Measurements from ENCODE around the gene SLC35B4. TPM values are rescaled to one million over a fixed set of nuclear protein-coding genes. Genes with fewer than 3 reads are reported as not detected.

SLC35B4 gene
- total RNA-seq, 1 experiment from 2014 or later, result 20.0 TPM

- H3K27ac ChIP-seq (ENCODE audit: low read depth, low read length, poor library complexity, severe bottlenecking), result no peak overlapping the region
- TF ChIP-seq CTCF (conservative IDR thresholded peaks at IDR 0.05; ENCODE audit: low read depth, low read length), result no peak
- TF ChIP-seq EZH2 (IDR thresholded peaks at IDR 0.05; ENCODE audit: borderline replicate concordance, low read depth, low read length, poor library complexity, severe bottlenecking), result no peak
- H3K9me3 ChIP-seq (ENCODE audit: low read depth, low read length, poor library complexity, severe bottlenecking), result no peaks in the 10 kb centered on the region
- peaks cover under 1% of the 10 kb centered on the region for H3K27me3 ChIP-seq (replicated peaks; ENCODE audit: insufficient read depth, low read depth, low read length, poor library complexity)
- peaks cover 3% of the 10 kb centered on the region for H3K4me1 ChIP-seq (ENCODE audit: insufficient read depth, low read length, poor library complexity, severe bottlenecking)
- H3K36me3 ChIP-seq (ENCODE audit: insufficient read depth, low read length, poor library complexity, severe bottlenecking), result no peaks in the 10 kb centered on the region
- POLR2A ChIA-PET (ENCODE audit: low non-redundant PET), result no interaction called here
- intact Hi-C loops (cut with micrococcal nuclease; ENCODE audit: unreplicated experiment), result no loop called here
- no TSS peak for BruUV-seq (replicated peaks)
- CTCF ChIA-PET, result no interaction called here
- DNase-seq (ENCODE audit: low spot score), result no peak
- H3K4me3 ChIP-seq (ENCODE audit: low read depth, low read length, poor library complexity, severe bottlenecking), result no peak overlapping the region
Observed at GRCh38 chr7:134289841-134290240, 26.9 kb downstream of the SLC35B4 start.

GRCh38 chr7:134289423-134289822, 27.3 kb downstream of the SLC35B4 start:
- no peak overlapping the region for H3K4me3 ChIP-seq (ENCODE audit: low read depth, low read length, poor library complexity, severe bottlenecking)
- TF ChIP-seq EZH2 (IDR thresholded peaks at IDR 0.05; ENCODE audit: borderline replicate concordance, low read depth, low read length, poor library complexity, severe bottlenecking) (no peak), CTCF (conservative IDR thresholded peaks at IDR 0.05; ENCODE audit: low read depth, low read length) (no peak)
- intact Hi-C loops (cut with micrococcal nuclease; ENCODE audit: unreplicated experiment), result no loop called here
- H3K27ac ChIP-seq (ENCODE audit: low read depth, low read length, poor library complexity, severe bottlenecking), result no peak overlapping the region
- H3K4me1 ChIP-seq (ENCODE audit: insufficient read depth, low read length, poor library complexity, severe bottlenecking), result peaks cover 3% of the 10 kb centered on the region
- no peaks in the 10 kb centered on the region for H3K36me3 ChIP-seq (ENCODE audit: insufficient read depth, low read length, poor library complexity, severe bottlenecking)
- peaks cover 5% of the 10 kb centered on the region for H3K27me3 ChIP-seq (replicated peaks; ENCODE audit: insufficient read depth, low read depth, low read length, poor library complexity)
- no peaks in the 10 kb centered on the region for H3K9me3 ChIP-seq (ENCODE audit: low read depth, low read length, poor library complexity, severe bottlenecking)
- CTCF ChIA-PET, result no interaction called here
- DNase-seq (ENCODE audit: low spot score), result no peak
- POLR2A ChIA-PET (ENCODE audit: low non-redundant PET), result no interaction called here
- BruUV-seq (replicated peaks), result no TSS peak

GRCh38 chr7:134287916-134288659, 28.6 kb downstream of the SLC35B4 start:
- POLR2A ChIA-PET (ENCODE audit: low non-redundant PET), result no interaction called here
- CTCF ChIA-PET, result no interaction called here
- Histone ChIP-seq H3K9me3 (ENCODE audit: low read depth, low read length, poor library complexity, severe bottlenecking) (no peaks in the 10 kb centered on the region), H3K4me1 (ENCODE audit: insufficient read depth, low read length, poor library complexity, severe bottlenecking) (peaks cover 3% of the 10 kb centered on the region), H3K4me3 (ENCODE audit: low read depth, low read length, poor library complexity, severe bottlenecking) (no peak overlapping the region), H3K27ac (ENCODE audit: low read depth, low read length, poor library complexity, severe bottlenecking) (no peak overlapping the region), H3K27me3 (replicated peaks; ENCODE audit: insufficient read depth, low read depth, low read length, poor library complexity) (peaks cover 6% of the 10 kb centered on the region), H3K36me3 (ENCODE audit: insufficient read depth, low read length, poor library complexity, severe bottlenecking) (no peaks in the 10 kb centered on the region)
- BruUV-seq (replicated peaks), result no TSS peak
- intact Hi-C loops (cut with micrococcal nuclease; ENCODE audit: unreplicated experiment), result no loop called here
- no peak for TF ChIP-seq CTCF (conservative IDR thresholded peaks at IDR 0.05; ENCODE audit: low read depth, low read length)
- TF ChIP-seq EZH2 (IDR thresholded peaks at IDR 0.05; ENCODE audit: borderline replicate concordance, low read depth, low read length, poor library complexity, severe bottlenecking), result no peak
- DNase-seq (ENCODE audit: low spot score), result no peak

Data from A673 (cell line).